Measurements from ENCODE around the gene CUL3.
"Not testable (repeated sequence)": the region's sequence is repeated elsewhere in the genome, so short reads cannot be mapped to it uniquely, and the experiment has no call there.

Gene CUL3

GRCh38 chr2:224598678-224599077 lies 13.5 kb upstream of the CUL3 start:
- TF ChIP-seq JUND (IDR thresholded peaks at IDR 0.05; ENCODE audit: low read depth), result no peak
- no peak for DNase-seq (ENCODE audit: low read depth in 1 of 2, low spot score in 1 of 2)
- in situ Hi-C loops (cut with HindIII; ENCODE audit: low pct_unique_long_range_greater_than_20kb, low sequenced_read_pairs), result no loop called here

- DNase-seq (ENCODE audit: low read depth in 1 of 2, low spot score in 1 of 2), result no peak
- no peak for TF ChIP-seq JUND (IDR thresholded peaks at IDR 0.05; ENCODE audit: low read depth)
- in situ Hi-C loops (cut with HindIII; ENCODE audit: low pct_unique_long_range_greater_than_20kb, low sequenced_read_pairs), result no loop called here
Measured at GRCh38 chr2:224596289-224596688, 11.1 kb upstream of the CUL3 start.

- DNase-seq (ENCODE audit: low read depth in 1 of 2, low spot score in 1 of 2), result no peak
- in situ Hi-C loops (cut with HindIII; ENCODE audit: low pct_unique_long_range_greater_than_20kb, low sequenced_read_pairs), result no loop called here
- TF ChIP-seq JUND (IDR thresholded peaks at IDR 0.05; ENCODE audit: low read depth), result no peak
Measured at GRCh38 chr2:224595518-224595917, 10.4 kb upstream of the CUL3 start.

- in situ Hi-C loops (cut with HindIII; ENCODE audit: low pct_unique_long_range_greater_than_20kb, low sequenced_read_pairs), result no loop called here
- TF ChIP-seq JUND (IDR thresholded peaks at IDR 0.05; ENCODE audit: low read depth), result no peak
- DNase-seq (ENCODE audit: low read depth in 1 of 2, low spot score in 1 of 2), result peak in 1 of 2 experiments; percentile 18
Measured at GRCh38 chr2:224594840-224595239, 9.7 kb upstream of the CUL3 start.

GRCh38 chr2:224591220-224591619 lies 6.1 kb upstream of the CUL3 start:
- in situ Hi-C loops (cut with HindIII; ENCODE audit: low pct_unique_long_range_greater_than_20kb, low sequenced_read_pairs), result no loop called here
- TF ChIP-seq JUND (IDR thresholded peaks at IDR 0.05; ENCODE audit: low read depth), result no peak
- no peak for DNase-seq (ENCODE audit: low read depth in 1 of 2, low spot score in 1 of 2)

GRCh38 chr2:224586127-224586695 lies 1.0 kb upstream of the CUL3 start:
- no peak for TF ChIP-seq JUND (IDR thresholded peaks at IDR 0.05; ENCODE audit: low read depth)
- DNase-seq (ENCODE audit: low read depth in 1 of 2, low spot score in 1 of 2), result no peak
- in situ Hi-C loops (cut with HindIII; ENCODE audit: low pct_unique_long_range_greater_than_20kb, low sequenced_read_pairs), result no loop called here

- in situ Hi-C loops (cut with HindIII; ENCODE audit: low pct_unique_long_range_greater_than_20kb, low sequenced_read_pairs), result no loop called here
- TF ChIP-seq JUND (IDR thresholded peaks at IDR 0.05; ENCODE audit: low read depth), result no peak
- peak in 1 of 2 experiments; percentile 27 for DNase-seq (ENCODE audit: low read depth in 1 of 2, low spot score in 1 of 2)
Measured at GRCh38 chr2:224584785-224585210, 365 bp downstream of the CUL3 start.

GRCh38 chr2:224584111-224584784 lies 915 bp downstream of the CUL3 start:
- in situ Hi-C loops (cut with HindIII; ENCODE audit: low pct_unique_long_range_greater_than_20kb, low sequenced_read_pairs), result no loop called here
- peak in 1 of 2 experiments; percentile 34 for DNase-seq (ENCODE audit: low read depth in 1 of 2, low spot score in 1 of 2)
- no peak for TF ChIP-seq JUND (IDR thresholded peaks at IDR 0.05; ENCODE audit: low read depth)

- in situ Hi-C loops (cut with HindIII; ENCODE audit: low pct_unique_long_range_greater_than_20kb, low sequenced_read_pairs); DNase-seq (ENCODE audit: low read depth in 1 of 2, low spot score in 1 of 2): not testable (repeated sequence)
Measured at GRCh38 chr2:224583033-224583432, 2.1 kb downstream of the CUL3 start.

GRCh38 chr2:224580248-224580647 lies 4.9 kb downstream of the CUL3 start:
- DNase-seq (ENCODE audit: low read depth in 1 of 2, low spot score in 1 of 2), result no peak
- TF ChIP-seq JUND (IDR thresholded peaks at IDR 0.05; ENCODE audit: low read depth), result no peak
- in situ Hi-C loops (cut with HindIII; ENCODE audit: low pct_unique_long_range_greater_than_20kb, low sequenced_read_pairs), result no loop called here

- no peak for TF ChIP-seq JUND (IDR thresholded peaks at IDR 0.05; ENCODE audit: low read depth)
- in situ Hi-C loops (cut with HindIII; ENCODE audit: low pct_unique_long_range_greater_than_20kb, low sequenced_read_pairs), result no loop called here
- no peak for DNase-seq (ENCODE audit: low read depth in 1 of 2, low spot score in 1 of 2)
Measured at GRCh38 chr2:224579411-224579810, 5.8 kb downstream of the CUL3 start.

GRCh38 chr2:224577541-224577940 lies 7.6 kb downstream of the CUL3 start:
- TF ChIP-seq JUND (IDR thresholded peaks at IDR 0.05; ENCODE audit: low read depth), result no peak
- in situ Hi-C loops (cut with HindIII; ENCODE audit: low pct_unique_long_range_greater_than_20kb, low sequenced_read_pairs), result no loop called here
- no peak for DNase-seq (ENCODE audit: low read depth in 1 of 2, low spot score in 1 of 2)

- no peak for DNase-seq (ENCODE audit: low read depth in 1 of 2, low spot score in 1 of 2)
- in situ Hi-C loops (cut with HindIII; ENCODE audit: low pct_unique_long_range_greater_than_20kb, low sequenced_read_pairs), result no loop called here
- no peak for TF ChIP-seq JUND (IDR thresholded peaks at IDR 0.05; ENCODE audit: low read depth)
Measured at GRCh38 chr2:224576088-224576715, 9.0 kb downstream of the CUL3 start.
